A673 (cell line): ENCODE data around the gene DMC1. TPM values are rescaled to one million over a fixed set of nuclear protein-coding genes. Genes with fewer than 3 reads are reported as not detected.

Experiments used
- BruUV-seq: library from RNA; stranded (reverse); fragments of 400-500 nt; replicated peaks from 2 replicates; lab custom pipeline; 2021; lab: Mats Ljungman, UMichigan
- CTCF ChIA-PET: fragments of 300-600 bp; sonication (Branson Sonifier 250); formaldehyde crosslinking; loops from one replicate; lab custom pipeline; 2022; ENCODE audit warnings: antibody characterized with exemption; lab: Charles Lee
- POLR2A ChIA-PET: fragments of 300-600 bp; sonication (Branson Sonifier 250); formaldehyde crosslinking; loops from one replicate; lab custom pipeline; 2022; ENCODE audit warnings: antibody characterized with exemption; ENCODE audit not compliant: low non-redundant PET; lab: Charles Lee
- DNase-seq: peaks from one replicate; pipeline ENCODE4 v3.0.0-alpha.2; 2015; ENCODE audit warnings: low spot score
- H3K27ac ChIP-seq: fragments of 200-600 bp; sonication (generic); 2 replicates; pipeline ENCODE4 v1.5.1; 2016; ENCODE audit warnings: mixed run types, low read depth, mild to moderate bottlenecking, mixed read lengths, antibody characterized with exemption, low read length; ENCODE audit not compliant: poor library complexity, severe bottlenecking
- H3K27me3 ChIP-seq: fragments of 200-600 bp; sonication (generic); replicated peaks from 2 replicates; pipeline ENCODE4 v1.6.1; 2017; ENCODE audit warnings: mixed run types, low read depth, mild to moderate bottlenecking, mixed read lengths, antibody characterized with exemption, low read length; ENCODE audit not compliant: insufficient read depth, poor library complexity
- H3K36me3 ChIP-seq: fragments of 200-600 bp; sonication (generic); 2 replicates; pipeline ENCODE4 v1.6.1; 2016; ENCODE audit warnings: mixed run types, mild to moderate bottlenecking, mixed read lengths, antibody characterized with exemption, low read length; ENCODE audit not compliant: insufficient read depth, poor library complexity, severe bottlenecking
- H3K4me1 ChIP-seq: fragments of 200-600 bp; sonication (generic); 2 replicates; pipeline ENCODE4 v1.6.1; 2017; ENCODE audit warnings: mixed run types, mild to moderate bottlenecking, mixed read lengths, antibody characterized with exemption, low read length; ENCODE audit not compliant: insufficient read depth, poor library complexity, severe bottlenecking
- H3K4me3 ChIP-seq: fragments of 200-600 bp; sonication (generic); 2 replicates; pipeline ENCODE4 v1.5.1; 2016; ENCODE audit warnings: low read depth, mixed run types, mild to moderate bottlenecking, mixed read lengths, low read length; ENCODE audit not compliant: poor library complexity, severe bottlenecking
- H3K9me3 ChIP-seq: fragments of 200-600 bp; sonication (generic); 2 replicates; pipeline ENCODE4 v1.6.1; 2016; ENCODE audit warnings: mixed run types, low read depth, mild to moderate bottlenecking, mixed read lengths, antibody characterized with exemption, low read length; ENCODE audit not compliant: poor library complexity, severe bottlenecking
- EZH2 ChIP-seq: fragments of 200-600 bp; sonication (generic); IDR thresholded peaks from 2 replicates; pipeline ENCODE4 v1.6.1; 2017; ENCODE audit warnings: borderline replicate concordance, low read depth, mild to moderate bottlenecking, mixed read lengths, antibody characterized with exemption, low read length; ENCODE audit not compliant: poor library complexity, severe bottlenecking
- intact Hi-C: fragments of 100-400 bp; cut with micrococcal nuclease; formaldehyde crosslinking; loops from one replicate; pipeline ENCODE4 v1.10.0; 2022; ENCODE audit not compliant: unreplicated experiment
- total RNA-seq: library from RNA; stranded (reverse); gene quantifications from 2 replicates; pipeline ENCODE4 v1.2.3, GENCODE V29; 2021
- TF ChIP-seq, protein P1 (sequence below): fragments of 300-800, 200-600 bp; sonication (generic); conservative IDR thresholded peaks from 2 replicates; pipeline ENCODE4 v1.5.1; 2017; ENCODE audit warnings: low read depth, mild to moderate bottlenecking, antibody characterized with exemption, low read length, moderate library complexity, mixed read lengths

The DMC1 gene
- total RNA-seq, 1 experiment from 2014 or later = 2.3 TPM

DNA sequence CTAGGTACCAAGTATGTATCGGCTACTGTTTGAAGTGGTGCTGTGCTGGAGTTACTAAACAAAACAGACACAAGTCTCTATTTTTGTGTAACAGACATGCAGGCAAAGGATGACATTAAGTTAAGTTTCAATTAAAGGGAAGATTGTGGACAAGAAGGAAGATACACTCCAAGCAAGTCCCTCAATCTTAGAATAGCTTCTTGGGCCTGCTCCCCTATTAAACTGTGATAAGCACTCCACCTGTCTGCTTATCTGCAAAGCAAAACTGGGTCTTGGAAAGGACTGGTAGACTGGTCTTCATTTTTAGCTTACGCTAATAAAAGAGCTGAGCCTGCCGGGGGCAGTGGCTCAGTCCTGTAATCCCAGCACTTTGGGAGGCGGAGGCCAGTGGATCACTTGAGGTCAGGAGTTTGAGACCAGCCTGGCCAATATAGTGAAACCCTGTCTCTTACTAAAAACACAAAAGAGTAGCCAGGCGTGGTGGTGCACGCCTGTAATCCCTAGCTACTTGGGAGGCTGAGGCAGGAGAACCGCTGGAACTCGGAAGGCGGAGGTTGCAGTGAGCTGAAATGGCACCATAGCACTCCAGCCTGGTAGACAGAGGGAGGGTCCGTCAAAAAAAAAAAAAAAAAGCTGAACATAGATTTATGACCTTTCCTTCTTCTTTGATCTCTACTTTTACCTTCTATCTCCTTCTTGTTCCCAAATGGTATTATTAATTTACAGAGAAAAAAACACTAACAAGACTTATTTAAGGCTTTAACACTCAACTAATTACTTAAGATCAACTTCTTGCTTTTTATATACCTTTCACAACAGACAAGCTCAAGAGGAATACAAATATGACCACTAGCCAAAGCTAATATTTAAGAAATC, 67.9 kb downstream of the DMC1 start:
- POLR2A ChIA-PET = interaction anchor here (0.8 kb wide), 1 partner anchor 86 kb away, joined by 3 read pairs; no protein-coding TSS in a partner anchor
- CTCF ChIA-PET = interaction anchor here (0.6 kb wide), 1 partner anchor 68 kb away, joined by 3 read pairs; no protein-coding TSS in a partner anchor
- BruUV-seq = no TSS peak
- no peak for DNase-seq
- H3K27ac ChIP-seq = no peak overlapping the region
- no peaks in the 10 kb centered on the region for H3K27me3 ChIP-seq
- intact Hi-C loops = loop anchor here (10.0 kb wide), 1 partner anchor 203 kb away; the partner anchor contains the start of genes GTPBP1 and JOSD1
- no peaks in the 10 kb centered on the region for H3K9me3 ChIP-seq
- H3K36me3 ChIP-seq = peaks cover 83% of the 10 kb centered on the region
- no peak overlapping the region for H3K4me3 ChIP-seq
- H3K4me1 ChIP-seq = peaks cover 14% of the 10 kb centered on the region
- TF ChIP-seq, protein P1, sequence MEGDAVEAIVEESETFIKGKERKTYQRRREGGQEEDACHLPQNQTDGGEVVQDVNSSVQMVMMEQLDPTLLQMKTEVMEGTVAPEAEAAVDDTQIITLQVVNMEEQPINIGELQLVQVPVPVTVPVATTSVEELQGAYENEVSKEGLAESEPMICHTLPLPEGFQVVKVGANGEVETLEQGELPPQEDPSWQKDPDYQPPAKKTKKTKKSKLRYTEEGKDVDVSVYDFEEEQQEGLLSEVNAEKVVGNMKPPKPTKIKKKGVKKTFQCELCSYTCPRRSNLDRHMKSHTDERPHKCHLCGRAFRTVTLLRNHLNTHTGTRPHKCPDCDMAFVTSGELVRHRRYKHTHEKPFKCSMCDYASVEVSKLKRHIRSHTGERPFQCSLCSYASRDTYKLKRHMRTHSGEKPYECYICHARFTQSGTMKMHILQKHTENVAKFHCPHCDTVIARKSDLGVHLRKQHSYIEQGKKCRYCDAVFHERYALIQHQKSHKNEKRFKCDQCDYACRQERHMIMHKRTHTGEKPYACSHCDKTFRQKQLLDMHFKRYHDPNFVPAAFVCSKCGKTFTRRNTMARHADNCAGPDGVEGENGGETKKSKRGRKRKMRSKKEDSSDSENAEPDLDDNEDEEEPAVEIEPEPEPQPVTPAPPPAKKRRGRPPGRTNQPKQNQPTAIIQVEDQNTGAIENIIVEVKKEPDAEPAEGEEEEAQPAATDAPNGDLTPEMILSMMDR = no peak
- no peak for TF ChIP-seq EZH2

DNA sequence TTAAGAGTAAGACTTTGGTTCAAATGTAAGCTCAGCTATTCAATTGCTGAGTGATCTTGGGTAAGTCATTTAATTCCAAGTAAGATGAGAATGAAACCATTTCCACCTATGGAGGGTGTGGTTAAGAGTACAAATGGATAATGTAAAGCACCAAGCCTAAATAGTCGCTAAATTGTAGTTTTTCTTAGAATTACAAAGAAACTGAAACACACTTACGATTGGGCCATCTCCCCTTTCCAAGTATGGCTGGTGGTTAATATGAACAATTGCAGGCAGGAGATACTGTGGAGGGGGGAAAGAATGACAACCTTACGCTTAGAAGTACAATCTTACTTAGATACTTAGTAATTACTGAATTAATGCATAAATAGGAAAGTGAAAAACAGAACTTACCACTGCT, 72.1 kb downstream of the DMC1 start:
- TF ChIP-seq, protein P1 = no peak
- no TSS peak for BruUV-seq
- ChIA-PET POLR2A (no interaction called here), CTCF (interaction anchor here (0.7 kb wide), 1 partner anchor 1282 kb away, joined by 6 read pairs; no protein-coding TSS in a partner anchor)
- intact Hi-C loops = loop anchor here (10.0 kb wide), 1 partner anchor 623 kb away; no protein-coding TSS in a partner anchor
- Histone ChIP-seq H3K4me1 (peaks cover 3% of the 10 kb centered on the region), H3K27me3 (no peaks in the 10 kb centered on the region), H3K4me3 (no peak overlapping the region), H3K36me3 (peaks cover 100% of the 10 kb centered on the region), H3K27ac (no peak overlapping the region), H3K9me3 (no peaks in the 10 kb centered on the region)
- no peak for DNase-seq

DNA sequence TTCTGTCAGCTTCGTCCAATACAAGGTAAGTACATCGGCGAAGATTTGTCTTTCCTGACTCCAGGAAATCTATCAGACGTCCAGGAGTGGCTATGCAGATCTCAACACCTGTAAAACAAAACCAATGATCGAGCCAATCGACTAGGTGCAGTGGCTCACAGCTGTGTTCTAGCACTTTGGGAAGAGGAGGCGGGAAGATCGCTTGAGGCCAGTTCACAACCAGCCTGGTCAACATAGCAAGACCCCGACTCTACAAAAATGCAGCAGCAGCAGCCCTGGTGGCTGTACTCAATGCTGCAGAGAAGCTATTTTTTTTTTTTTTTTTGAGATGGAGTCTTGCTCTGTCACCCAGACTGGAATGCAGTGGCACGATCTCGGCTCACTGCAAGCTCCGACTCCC, 75.0 kb downstream of the DMC1 start:
- POLR2A ChIA-PET = interaction anchor here (0.7 kb wide), 1 partner anchor 436 kb away, joined by 8 read pairs; no protein-coding TSS in a partner anchor
- H3K36me3 ChIP-seq = peaks cover 100% of the 10 kb centered on the region

More for the DNA sequence above, 75.0 kb downstream of the DMC1 start:
- no peak for DNase-seq
- no peaks in the 10 kb centered on the region for H3K4me1 ChIP-seq
- intact Hi-C loops = loop anchor here (10.0 kb wide), 1 partner anchor 620 kb away; no protein-coding TSS in a partner anchor
- H3K4me3 ChIP-seq = no peak overlapping the region
- no peak for TF ChIP-seq EZH2
- TF ChIP-seq, protein P1 = no peak
- BruUV-seq = no TSS peak
- CTCF ChIA-PET = no interaction called here
- no peaks in the 10 kb centered on the region for H3K9me3 ChIP-seq
- no peaks in the 10 kb centered on the region for H3K27me3 ChIP-seq
- no peak overlapping the region for H3K27ac ChIP-seq
